GM18508 (cell line): ENCODE measurements around the gene PALM3.
"Not testable (repeated sequence)": the region's sequence is repeated elsewhere in the genome, so short reads cannot be mapped to it uniquely, and the experiment has no call there.

Experiments used
- ATAC-seq: cut with Tn5 transposase; IDR thresholded peaks from one replicate; pipeline ENCODE4 v1.9.1; 2021; ENCODE audit warnings: moderate number of reproducible peaks; ENCODE audit not compliant: insufficient read depth, unreplicated experiment

PALM3 gene

DNA sequence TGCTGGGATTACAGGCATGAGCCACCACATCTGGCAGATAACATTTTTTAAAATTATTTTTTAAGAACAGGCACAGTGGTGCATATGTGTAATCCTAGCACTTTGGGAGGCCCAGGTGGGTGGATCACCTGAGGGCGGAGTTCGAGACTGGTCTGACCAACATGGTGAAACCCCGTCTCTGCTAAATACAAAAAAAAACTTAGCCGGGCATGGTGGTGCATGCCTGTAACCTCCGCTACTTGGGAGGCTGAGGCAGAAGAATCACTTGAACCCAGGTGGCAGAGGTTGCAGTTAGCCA lies 631 bp upstream of the PALM3 start:
- ATAC-seq: no peak

DNA sequence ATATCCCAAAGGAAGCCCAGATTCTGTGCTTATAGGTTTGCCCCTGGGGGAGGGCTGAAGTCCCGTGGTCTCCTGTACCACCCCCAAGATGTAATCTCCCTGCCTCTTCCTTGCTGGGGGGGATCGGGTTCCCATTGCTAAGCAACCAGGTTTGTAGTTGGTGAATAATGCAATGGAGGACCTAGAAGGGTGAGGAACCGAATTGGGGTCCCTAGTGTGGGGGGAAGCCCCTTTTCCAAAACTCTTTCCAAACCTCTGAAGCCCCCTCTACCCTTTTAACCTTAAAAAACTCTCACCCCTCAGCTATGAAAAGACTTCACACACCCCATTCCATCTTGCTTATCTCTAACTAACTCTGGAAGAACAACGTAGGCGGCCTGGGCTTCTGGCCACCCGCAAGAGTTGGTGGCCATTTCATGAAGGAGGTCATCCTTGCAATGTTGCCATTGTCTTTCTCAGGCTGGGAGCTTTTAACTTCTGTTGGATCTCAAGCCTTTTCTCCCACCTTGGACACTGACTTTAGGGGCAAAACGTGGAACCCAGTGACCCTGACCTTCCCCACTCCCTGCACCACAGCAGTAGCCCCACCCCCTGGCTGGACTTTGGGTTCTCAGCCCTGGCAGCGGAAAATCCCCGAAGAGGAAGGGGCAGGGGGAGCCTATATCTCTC lies 661 bp downstream of the PALM3 start:
- no peak for ATAC-seq

GRCh38 chr19:14059652-14060155 lies 2.2 kb downstream of the PALM3 start:
- no peak for ATAC-seq

DNA sequence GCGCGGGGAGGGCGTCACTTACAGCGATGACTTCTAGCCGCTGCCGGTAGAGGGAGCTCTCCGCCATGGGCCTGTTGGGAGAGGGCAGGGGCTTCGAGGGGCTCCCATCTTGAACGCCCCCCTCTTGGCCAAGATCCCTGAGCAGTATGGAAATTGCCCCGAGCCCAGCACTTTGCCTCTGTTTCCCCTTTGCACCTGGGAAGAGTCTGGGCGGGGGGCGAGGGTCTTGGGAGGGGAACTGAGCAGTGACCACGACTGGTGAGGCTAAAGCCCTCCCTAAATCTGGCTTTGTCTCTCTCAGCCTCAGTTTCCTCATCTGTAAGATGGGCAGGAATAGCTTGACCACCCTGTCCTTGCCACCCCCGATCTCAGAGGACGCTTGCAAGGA lies 2.8 kb downstream of the PALM3 start:
- no peak for ATAC-seq

GRCh38 chr19:14058182-14059092 lies 3.4 kb downstream of the PALM3 start:
- ATAC-seq: no peak

- no peak for ATAC-seq
These were observed 5.0 kb downstream of the PALM3 start for GRCh38 chr19:14056741-14057356.

GRCh38 chr19:14056069-14056666 lies 5.7 kb downstream of the PALM3 start:
- no peak for ATAC-seq

GRCh38 chr19:14055396-14055795 lies 6.5 kb downstream of the PALM3 start:
- ATAC-seq: no peak

GRCh38 chr19:14054721-14055120 lies 7.2 kb downstream of the PALM3 start:
- ATAC-seq: no peak

DNA sequence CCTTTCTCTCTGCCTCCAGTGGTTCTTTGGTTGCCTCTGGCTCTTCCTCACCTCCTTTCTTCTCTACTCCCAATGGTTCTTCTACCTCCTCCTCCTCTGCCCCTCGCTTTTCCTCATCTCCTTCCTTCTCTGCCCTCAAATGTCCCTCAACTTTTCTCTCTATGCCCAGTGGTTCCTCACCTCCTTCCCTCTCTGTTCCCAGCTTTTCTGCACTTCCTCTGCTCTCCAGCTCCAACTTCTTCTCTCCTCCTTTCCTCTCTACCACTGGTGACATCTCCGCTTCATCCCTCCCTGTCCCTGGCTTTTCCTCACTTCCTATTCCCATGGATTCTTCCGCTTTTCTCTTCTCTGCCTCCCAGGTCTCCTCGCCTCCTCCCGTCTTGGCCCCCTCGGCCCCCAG lies 7.8 kb downstream of the PALM3 start:
- ATAC-seq: no peak

DNA sequence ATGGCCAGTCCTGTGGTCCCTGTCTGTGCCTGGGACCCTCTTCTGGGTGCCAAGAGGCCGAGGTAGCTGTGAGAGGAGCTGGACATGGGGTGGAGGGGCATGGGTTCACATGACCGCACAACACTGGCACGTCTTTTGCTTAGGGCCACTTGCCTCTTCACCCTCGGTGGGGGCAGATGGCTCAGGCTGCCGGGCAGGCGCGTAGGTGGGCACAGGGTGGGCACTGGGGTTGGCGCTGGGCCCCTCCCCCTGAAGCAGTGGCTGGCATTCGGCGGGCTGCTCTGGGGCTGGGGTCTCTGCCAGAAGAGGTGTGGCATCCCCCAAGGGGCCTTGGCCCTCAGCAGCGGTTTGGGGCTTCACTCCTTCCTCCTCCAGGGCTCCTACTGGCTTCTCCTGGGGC lies 8.4 kb downstream of the PALM3 start:
- no peak for ATAC-seq

DNA sequence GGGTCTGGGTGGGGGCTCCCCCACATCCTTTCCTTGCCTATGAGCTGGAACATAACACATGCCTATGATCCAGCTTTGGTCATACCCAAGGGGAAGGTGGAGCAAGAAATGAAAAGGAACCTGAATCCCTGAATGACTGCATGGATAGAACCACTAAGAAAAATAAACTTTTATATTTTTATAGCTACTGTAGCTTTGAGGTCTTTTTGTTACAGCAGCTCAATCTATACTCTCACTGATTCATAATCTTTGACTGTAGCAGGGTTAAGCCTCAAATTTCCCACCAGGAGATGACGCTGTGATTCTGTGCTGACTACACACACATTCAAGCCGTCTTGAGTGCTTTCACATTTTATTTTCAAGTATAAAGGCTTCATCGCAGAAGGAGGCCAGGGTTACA lies 8.8 kb downstream of the PALM3 start:
- ATAC-seq: no peak

- no peak for ATAC-seq
These were observed 9.4 kb downstream of the PALM3 start for GRCh38 chr19:14052470-14052869.

- no peak for ATAC-seq
These were observed 9.9 kb downstream of the PALM3 start for GRCh38 chr19:14051980-14052379.

GRCh38 chr19:14050961-14051360 lies 10.9 kb downstream of the PALM3 start:
- ATAC-seq: not testable (repeated sequence)

DNA sequence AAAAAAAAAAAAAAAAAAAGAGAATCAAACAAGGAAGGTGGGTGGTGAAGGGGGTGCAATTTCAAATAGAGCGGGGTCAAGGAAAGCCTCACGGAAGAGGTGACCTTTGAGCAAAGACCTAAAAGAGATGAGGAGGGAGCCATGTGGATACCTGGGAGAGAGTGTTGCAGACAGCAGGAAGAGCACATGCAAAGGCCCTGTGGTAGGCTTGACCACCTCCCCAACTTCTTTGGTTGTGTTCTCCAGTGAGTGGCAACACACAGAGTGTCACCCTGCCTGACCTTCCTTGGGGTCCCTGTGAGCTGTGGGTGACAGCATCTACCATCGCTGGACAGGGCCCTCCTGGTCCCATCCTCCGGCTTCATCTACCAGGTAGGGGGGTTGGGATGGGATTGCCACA lies 11.4 kb downstream of the PALM3 start:
- ATAC-seq: no peak

- no peak for ATAC-seq
These were observed 13.3 kb downstream of the PALM3 start for GRCh38 chr19:14048443-14049153.

GRCh38 chr19:14047866-14048265 lies 14.0 kb downstream of the PALM3 start:
- not testable (repeated sequence) for ATAC-seq

- ATAC-seq: not testable (repeated sequence)
These were observed 18.9 kb downstream of the PALM3 start for GRCh38 chr19:14042659-14043608.
